NCI-H1436 treated with DMSO at 0.1 percent for 48 hours (cell line): ENCODE results near the gene ACTR3.

Source experiments
- DNase-seq: peaks from one replicate; lab custom pipeline; 2025; lab: John Stamatoyannopoulos, UW

Gene ACTR3

GRCh38 chr2:114001937-114002336 is 112.0 kb downstream of the ACTR3 start:
- no peak for DNase-seq

- no peak for DNase-seq
Observed at GRCh38 chr2:114005110-114005783, 115.4 kb downstream of the ACTR3 start.

- DNase-seq = no peak
Observed at GRCh38 chr2:114006460-114006859, 116.6 kb downstream of the ACTR3 start.

- no peak for DNase-seq
Observed at GRCh38 chr2:114007436-114007835, 117.5 kb downstream of the ACTR3 start.

GRCh38 chr2:114008720-114009119 is 118.8 kb downstream of the ACTR3 start:
- no peak for DNase-seq

GRCh38 chr2:114009205-114009944 is 119.5 kb downstream of the ACTR3 start:
- DNase-seq = no peak

GRCh38 chr2:114010001-114010400 is 120.1 kb downstream of the ACTR3 start:
- no peak for DNase-seq

- no peak for DNase-seq
Observed at GRCh38 chr2:114011713-114012112, 121.8 kb downstream of the ACTR3 start.
